ENCODE measurements around the gene ASPM.

Gene ASPM

DNA sequence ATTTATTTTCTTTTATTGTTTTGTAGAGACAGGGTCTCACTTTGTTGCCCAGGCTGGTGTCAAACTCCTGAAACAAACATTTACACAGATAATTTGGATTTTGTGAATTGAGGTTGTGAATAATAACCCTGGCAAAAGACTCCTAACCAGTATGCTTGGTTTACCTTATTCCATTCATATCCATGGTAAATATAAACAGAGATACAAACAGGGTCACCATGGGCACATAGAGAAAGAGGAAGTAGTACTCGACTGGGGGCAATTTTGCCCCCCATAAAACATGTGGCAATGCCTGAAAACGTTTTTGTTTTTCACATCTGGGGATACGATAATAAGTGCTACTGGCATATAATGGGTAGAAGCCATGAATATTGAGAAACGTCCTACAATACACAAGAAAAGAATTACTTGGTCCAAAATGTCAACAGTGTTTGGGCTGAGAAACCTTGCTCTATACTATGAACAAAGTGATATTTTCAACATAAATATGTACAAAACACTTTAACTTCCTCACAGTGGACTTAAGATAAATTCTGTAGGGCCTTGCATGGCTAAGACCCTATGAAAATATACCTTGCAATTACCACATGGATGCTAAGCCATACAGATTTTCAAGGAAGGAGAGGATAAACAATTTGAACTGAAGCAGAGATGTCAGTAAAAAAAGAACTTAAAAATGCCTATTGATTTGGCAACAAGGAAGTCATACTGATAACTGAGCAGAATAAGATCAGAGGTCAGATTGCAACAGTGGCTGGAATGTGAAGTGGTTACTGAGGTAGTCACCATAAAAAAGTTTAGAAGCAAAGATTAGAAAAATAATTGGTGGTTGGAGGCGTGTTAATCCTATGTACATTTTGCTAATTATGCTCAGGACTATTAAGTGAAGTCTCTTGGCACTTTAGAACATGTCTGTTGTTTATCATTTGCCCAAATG, 27.4 kb upstream of the ASPM start:
- CTCF ChIA-PET: interaction anchor here (0.6 kb wide), 1 partner anchor 1248 kb away, joined by 4 read pairs; no protein-coding TSS in a partner anchor
- Histone ChIP-seq H3K4me1 (ENCODE audit: control insufficient read depth, insufficient read depth, low read length) (no peaks in the 10 kb centered on the region), H3K36me3 (ENCODE audit: control insufficient read depth in 2 of 2, insufficient read depth in 1 of 2, low read length in 2 of 2) (peaks cover 0 to 23% of the 10 kb centered on the region in 2 experiments; a peak in 2 of 3 replicates), H3K9me3 (ENCODE audit: control insufficient read depth, insufficient read depth, low read depth, low read length) (no peaks in the 10 kb centered on the region), H3K27ac (ENCODE audit: extremely low read depth, low read depth, low read length) (no peak overlapping the region), H3K4me3 (ENCODE audit: low read depth, low read length) (no peak overlapping the region)
- POLR2A ChIA-PET: no interaction called here
- TF ChIP-seq ZNF292 (tag by site-specific recombination; IDR thresholded peaks at IDR 0.05; ENCODE audit: borderline replicate concordance, low read depth) (no peak), ZXDB (tag by site-specific recombination; IDR thresholded peaks at IDR 0.05) (no peak), ZNF416 (tag by site-specific recombination; IDR thresholded peaks at IDR 0.05) (no peak)
- TF ChIP-seq, protein P1, sequence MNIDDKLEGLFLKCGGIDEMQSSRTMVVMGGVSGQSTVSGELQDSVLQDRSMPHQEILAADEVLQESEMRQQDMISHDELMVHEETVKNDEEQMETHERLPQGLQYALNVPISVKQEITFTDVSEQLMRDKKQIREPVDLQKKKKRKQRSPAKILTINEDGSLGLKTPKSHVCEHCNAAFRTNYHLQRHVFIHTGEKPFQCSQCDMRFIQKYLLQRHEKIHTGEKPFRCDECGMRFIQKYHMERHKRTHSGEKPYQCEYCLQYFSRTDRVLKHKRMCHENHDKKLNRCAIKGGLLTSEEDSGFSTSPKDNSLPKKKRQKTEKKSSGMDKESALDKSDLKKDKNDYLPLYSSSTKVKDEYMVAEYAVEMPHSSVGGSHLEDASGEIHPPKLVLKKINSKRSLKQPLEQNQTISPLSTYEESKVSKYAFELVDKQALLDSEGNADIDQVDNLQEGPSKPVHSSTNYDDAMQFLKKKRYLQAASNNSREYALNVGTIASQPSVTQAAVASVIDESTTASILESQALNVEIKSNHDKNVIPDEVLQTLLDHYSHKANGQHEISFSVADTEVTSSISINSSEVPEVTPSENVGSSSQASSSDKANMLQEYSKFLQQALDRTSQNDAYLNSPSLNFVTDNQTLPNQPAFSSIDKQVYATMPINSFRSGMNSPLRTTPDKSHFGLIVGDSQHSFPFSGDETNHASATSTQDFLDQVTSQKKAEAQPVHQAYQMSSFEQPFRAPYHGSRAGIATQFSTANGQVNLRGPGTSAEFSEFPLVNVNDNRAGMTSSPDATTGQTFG (tag by site-specific recombination; IDR thresholded peaks at IDR 0.05; ENCODE audit: borderline replicate concordance): no peak

DNA sequence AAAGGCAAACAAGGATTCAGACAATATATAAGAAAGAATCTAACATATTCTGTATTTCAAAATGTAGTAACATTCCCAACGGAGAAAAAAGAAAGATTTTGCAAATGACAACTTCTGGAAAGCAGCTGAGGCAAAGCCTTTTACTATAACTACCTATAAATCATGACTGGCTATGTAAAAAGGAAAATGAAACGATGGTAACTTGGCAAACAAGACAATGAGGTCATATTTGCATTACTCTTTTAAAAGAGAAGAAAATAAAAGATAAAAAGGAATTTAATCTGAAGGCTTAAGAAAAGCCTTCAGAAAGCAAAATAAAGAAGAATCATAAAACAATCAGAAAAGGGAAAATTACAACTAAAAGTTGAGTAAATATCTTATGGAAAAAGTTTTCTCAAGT, 25.1 kb upstream of the ASPM start:
- no peaks in the 10 kb centered on the region for H3K9me3 ChIP-seq (ENCODE audit: control insufficient read depth, insufficient read depth, low read depth, low read length)
- H3K36me3 ChIP-seq (ENCODE audit: control insufficient read depth in 2 of 2, insufficient read depth in 1 of 2, low read length in 2 of 2): peaks cover 4 to 14% of the 10 kb centered on the region in 2 experiments
- TF ChIP-seq, protein P2, sequence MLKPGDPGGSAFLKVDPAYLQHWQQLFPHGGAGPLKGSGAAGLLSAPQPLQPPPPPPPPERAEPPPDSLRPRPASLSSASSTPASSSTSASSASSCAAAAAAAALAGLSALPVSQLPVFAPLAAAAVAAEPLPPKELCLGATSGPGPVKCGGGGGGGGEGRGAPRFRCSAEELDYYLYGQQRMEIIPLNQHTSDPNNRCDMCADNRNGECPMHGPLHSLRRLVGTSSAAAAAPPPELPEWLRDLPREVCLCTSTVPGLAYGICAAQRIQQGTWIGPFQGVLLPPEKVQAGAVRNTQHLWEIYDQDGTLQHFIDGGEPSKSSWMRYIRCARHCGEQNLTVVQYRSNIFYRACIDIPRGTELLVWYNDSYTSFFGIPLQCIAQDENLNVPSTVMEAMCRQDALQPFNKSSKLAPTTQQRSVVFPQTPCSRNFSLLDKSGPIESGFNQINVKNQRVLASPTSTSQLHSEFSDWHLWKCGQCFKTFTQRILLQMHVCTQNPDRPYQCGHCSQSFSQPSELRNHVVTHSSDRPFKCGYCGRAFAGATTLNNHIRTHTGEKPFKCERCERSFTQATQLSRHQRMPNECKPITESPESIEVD (tag by site-specific recombination; IDR thresholded peaks at IDR 0.05): peak; percentile 70
- TF ChIP-seq, protein P3, sequence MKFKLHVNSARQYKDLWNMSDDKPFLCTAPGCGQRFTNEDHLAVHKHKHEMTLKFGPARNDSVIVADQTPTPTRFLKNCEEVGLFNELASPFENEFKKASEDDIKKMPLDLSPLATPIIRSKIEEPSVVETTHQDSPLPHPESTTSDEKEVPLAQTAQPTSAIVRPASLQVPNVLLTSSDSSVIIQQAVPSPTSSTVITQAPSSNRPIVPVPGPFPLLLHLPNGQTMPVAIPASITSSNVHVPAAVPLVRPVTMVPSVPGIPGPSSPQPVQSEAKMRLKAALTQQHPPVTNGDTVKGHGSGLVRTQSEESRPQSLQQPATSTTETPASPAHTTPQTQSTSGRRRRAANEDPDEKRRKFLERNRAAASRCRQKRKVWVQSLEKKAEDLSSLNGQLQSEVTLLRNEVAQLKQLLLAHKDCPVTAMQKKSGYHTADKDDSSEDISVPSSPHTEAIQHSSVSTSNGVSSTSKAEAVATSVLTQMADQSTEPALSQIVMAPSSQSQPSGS (tag by site-specific recombination; IDR thresholded peaks at IDR 0.05; ENCODE audit: low read depth): peak; percentile 57; the same call in 1 of the 2 replicates
- TF ChIP-seq ZNF558 (tag by site-specific recombination; IDR thresholded peaks at IDR 0.05) (no peak), PRDM1 (tag by site-specific recombination; IDR thresholded peaks at IDR 0.05) (peak; percentile 45; the same call in 1 of the 2 replicates)
- TF ChIP-seq, protein P4, sequence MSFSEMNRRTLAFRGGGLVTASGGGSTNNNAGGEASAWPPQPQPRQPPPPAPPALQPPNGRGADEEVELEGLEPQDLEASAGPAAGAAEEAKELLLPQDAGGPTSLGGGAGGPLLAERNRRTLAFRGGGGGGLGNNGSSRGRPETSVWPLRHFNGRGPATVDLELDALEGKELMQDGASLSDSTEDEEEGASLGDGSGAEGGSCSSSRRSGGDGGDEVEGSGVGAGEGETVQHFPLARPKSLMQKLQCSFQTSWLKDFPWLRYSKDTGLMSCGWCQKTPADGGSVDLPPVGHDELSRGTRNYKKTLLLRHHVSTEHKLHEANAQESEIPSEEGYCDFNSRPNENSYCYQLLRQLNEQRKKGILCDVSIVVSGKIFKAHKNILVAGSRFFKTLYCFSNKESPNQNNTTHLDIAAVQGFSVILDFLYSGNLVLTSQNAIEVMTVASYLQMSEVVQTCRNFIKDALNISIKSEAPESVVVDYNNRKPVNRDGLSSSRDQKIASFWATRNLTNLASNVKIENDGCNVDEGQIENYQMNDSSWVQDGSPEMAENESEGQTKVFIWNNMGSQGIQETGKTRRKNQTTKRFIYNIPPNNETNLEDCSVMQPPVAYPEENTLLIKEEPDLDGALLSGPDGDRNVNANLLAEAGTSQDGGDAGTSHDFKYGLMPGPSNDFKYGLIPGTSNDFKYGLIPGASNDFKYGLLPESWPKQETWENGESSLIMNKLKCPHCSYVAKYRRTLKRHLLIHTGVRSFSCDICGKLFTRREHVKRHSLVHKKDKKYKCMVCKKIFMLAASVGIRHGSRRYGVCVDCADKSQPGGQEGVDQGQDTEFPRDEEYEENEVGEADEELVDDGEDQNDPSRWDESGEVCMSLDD (tag by site-specific recombination; IDR thresholded peaks at IDR 0.05): no peak
- TF ChIP-seq, protein P1 (tag by site-specific recombination; IDR thresholded peaks at IDR 0.05; ENCODE audit: borderline replicate concordance): no peak
- TF ChIP-seq, protein P5, sequence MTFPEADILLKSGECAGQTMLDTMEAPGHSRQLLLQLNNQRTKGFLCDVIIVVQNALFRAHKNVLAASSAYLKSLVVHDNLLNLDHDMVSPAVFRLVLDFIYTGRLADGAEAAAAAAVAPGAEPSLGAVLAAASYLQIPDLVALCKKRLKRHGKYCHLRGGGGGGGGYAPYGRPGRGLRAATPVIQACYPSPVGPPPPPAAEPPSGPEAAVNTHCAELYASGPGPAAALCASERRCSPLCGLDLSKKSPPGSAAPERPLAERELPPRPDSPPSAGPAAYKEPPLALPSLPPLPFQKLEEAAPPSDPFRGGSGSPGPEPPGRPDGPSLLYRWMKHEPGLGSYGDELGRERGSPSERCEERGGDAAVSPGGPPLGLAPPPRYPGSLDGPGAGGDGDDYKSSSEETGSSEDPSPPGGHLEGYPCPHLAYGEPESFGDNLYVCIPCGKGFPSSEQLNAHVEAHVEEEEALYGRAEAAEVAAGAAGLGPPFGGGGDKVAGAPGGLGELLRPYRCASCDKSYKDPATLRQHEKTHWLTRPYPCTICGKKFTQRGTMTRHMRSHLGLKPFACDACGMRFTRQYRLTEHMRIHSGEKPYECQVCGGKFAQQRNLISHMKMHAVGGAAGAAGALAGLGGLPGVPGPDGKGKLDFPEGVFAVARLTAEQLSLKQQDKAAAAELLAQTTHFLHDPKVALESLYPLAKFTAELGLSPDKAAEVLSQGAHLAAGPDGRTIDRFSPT (tag by site-specific recombination; IDR thresholded peaks at IDR 0.05): no peak
- TF ChIP-seq, protein P6, sequence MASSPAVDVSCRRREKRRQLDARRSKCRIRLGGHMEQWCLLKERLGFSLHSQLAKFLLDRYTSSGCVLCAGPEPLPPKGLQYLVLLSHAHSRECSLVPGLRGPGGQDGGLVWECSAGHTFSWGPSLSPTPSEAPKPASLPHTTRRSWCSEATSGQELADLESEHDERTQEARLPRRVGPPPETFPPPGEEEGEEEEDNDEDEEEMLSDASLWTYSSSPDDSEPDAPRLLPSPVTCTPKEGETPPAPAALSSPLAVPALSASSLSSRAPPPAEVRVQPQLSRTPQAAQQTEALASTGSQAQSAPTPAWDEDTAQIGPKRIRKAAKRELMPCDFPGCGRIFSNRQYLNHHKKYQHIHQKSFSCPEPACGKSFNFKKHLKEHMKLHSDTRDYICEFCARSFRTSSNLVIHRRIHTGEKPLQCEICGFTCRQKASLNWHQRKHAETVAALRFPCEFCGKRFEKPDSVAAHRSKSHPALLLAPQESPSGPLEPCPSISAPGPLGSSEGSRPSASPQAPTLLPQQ (tag by site-specific recombination; IDR thresholded peaks at IDR 0.05): peak; percentile 68; the same call in 1 of the 2 replicates
- H3K27ac ChIP-seq (ENCODE audit: extremely low read depth, low read depth, low read length): no peak overlapping the region
- POLR2A ChIA-PET: no interaction called here
- no peaks in the 10 kb centered on the region for H3K4me1 ChIP-seq (ENCODE audit: control insufficient read depth, insufficient read depth, low read length)
- H3K4me3 ChIP-seq (ENCODE audit: low read depth, low read length): no peak overlapping the region
- CTCF ChIA-PET: interaction anchor here (2.2 kb wide), 1 partner anchor 8 kb away, joined by 11 read pairs; no protein-coding TSS in a partner anchor

All from HEK293 (cell line).